Posterior cingulate gyrus (tissue), 11 donors: ENCODE data around the gene GFM2.
"Not testable (repeated sequence)": the region's sequence is repeated elsewhere in the genome, so short reads cannot be mapped to it uniquely, and the experiment has no call there.

Experiments used
- DNase-seq, 10 donors: peaks; one replicate each; pipeline versions ENCODE4 v3.0.0 to v3.0.0-alpha.2; 2020 to 2021; ENCODE audit warnings: mixed read lengths in 3 of 10
- intact Hi-C: fragments of 100-400 bp; cut with DNase I; formaldehyde crosslinking; loops from one replicate; pipeline ENCODE4 v1.15.1; 2023

Gene GFM2

DNA sequence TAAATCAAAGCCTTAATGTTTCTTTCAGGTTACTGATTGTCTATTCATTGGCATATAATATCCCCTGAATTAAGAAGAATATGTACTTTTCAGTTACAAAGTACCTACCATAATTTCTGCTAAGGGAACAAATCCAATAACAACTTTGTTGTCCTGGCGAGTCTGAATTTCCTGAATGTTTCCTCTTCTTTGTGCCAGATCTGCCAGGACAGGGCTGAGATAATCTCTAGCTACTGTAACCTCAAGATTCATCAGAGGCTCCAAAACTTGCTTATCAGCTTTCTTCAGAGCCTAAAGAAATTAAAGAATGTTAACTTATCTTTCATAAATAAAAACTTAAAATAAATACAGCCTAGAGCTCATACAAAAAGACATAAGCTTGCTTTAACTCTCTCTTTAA is 44.6 kb downstream of the GFM2 start:
- intact Hi-C loops: no loop called here
- no peak for DNase-seq

DNA sequence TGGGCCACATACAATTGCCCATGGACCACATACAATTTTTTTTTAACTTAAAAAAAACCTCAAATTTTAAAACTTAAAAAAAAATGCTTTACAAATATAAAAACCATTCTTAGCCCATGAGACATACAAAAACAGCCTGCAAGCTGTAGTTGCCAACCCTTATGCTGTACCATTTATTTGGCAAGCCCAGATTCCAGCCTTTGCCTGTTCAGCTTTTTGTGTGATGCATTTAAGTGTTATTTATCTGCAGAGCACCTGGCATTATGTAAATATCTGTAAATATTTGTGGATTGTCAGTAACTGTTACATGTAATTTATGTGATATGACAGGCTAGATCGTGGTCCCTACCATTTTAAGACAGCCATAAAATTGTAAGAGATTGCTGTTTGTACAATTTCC is 49.3 kb downstream of the GFM2 start:
- no peak for DNase-seq
- intact Hi-C loops: no loop called here

DNA sequence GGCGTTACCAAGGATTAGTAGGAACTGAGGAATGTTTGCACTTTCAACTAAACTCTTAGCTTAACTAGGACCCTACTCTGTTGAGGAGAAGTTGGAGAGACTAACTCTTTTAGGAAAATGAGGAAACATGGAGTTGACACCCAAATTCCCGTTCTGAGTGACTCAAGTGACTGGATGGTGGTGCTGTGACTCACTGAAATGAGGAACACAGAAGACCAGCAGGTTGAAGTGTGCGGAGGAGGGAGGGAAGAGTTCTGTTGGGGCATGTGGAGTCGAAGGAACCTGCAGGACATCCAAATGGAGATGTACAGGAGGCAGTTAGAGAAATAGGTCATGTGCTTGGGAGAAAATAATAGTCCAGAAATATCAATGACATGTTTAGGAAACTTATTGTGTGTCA is 73.7 kb downstream of the GFM2 start:
- intact Hi-C loops: no loop called here
- no peak for DNase-seq

DNA sequence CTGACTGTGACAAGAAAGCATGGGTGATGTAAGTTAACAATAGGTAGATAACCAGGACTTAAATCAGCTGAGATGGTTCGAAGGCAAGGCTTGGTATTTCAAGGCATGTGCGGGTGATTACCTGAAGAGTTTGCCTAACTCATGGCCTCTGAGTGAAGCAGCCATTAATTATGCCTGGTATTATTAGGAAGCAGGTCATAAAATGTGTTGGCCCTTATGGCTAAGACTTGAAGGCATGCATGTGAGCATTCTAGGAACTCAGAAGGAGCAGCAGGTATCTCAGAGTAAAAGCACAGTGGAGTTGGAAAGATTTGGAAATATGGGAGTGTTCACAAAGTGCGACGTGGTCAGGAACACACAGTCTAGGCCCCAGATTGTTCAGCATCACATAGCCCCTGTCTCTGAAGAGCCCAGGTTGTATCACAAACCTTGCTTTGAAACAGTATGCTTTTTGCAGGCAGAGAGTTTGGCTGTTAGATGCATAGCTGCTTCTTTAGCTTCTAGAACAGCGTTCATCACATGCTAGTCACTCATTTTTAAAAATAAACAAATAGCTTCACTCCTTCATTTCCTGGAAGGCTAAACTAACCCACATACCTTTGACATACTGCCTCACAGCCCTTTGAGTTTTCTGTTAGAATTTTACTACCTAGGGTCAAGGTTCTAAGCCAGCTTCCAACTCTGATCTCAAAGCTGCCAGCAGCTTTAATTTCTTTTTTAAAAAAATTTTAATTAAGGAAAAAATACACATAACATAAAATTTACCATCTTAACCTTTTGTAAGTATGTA is 79.8 kb downstream of the GFM2 start:
- no peak for DNase-seq
- intact Hi-C loops: loop anchor here (5.0 kb wide), 1 partner anchor 80 kb away; the partner anchor contains the start of genes GFM2 and NSA2

DNA sequence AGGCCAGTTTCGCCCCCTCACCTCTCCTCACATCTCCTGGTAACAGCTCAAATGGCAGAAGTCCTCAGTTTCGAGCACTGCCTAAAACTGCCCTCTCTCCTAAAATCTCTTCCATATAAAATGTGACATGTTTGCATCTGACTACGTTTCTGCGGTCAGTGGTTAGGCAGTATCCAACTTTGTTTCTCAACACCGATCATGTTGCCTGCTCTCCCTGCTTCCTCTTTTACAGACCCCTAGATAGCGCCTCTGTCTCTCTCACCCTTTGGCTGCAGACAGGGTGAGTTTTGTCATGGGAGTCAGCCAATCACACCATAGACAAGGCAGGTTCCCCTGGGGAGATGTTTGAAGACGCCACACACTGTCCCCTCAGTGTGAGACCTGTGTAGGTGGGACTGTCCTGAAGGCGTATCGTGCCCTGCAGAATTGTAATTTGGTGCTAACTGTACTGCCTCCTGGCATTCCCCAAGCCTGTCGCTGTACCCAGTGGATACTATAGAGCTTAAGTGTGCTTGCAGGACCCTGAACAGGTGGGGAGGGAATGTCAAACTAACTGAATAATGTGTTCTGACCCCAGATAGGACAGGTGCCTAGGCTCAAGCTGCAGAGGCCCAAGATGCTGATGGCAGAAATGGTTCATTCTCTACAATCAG is 80.8 kb downstream of the GFM2 start:
- DNase-seq: no peak
- intact Hi-C loops: loop anchor here (5.0 kb wide), 1 partner anchor 81 kb away; the partner anchor contains the start of genes GFM2 and NSA2

DNA sequence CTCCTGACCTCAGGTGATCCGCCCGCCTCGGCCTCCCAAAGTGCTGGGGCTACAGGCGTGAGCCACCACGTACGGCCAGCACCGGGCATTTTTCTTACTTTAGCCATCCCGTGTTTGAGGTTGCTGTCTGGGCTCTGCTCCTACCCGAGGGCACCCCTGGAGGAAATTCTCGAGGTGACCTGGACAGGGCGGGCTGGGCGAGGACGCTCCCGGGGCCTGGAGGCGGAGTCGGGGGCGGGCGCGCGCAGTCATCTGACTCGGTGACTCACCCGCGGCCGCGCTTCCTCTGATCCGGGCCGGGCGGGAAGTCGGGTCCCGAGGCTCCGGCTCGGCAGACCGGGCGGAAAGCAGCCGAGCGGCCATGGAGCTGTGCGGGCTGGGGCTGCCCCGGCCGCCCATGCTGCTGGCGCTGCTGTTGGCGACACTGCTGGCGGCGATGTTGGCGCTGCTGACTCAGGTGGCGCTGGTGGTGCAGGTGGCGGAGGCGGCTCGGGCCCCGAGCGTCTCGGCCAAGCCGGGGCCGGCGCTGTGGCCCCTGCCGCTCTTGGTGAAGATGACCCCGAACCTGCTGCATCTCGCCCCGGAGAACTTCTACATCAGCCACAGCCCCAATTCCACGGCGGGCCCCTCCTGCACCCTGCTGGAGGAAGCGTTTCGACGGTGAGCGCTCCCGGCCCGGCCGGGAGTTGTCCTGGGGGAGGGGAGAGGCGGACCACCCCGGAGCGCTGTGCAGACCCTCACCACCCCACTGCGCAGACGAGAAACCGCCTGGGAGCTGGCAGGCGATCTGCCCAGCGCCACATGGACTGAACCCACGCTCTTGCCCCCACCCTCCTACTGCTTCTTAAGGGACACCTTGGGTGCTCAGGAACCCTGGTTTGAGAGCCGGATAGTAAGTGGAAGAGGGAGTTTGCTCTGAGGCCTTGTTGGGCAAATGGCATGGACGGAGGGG is 81.7 kb downstream of the GFM2 start, which contains the start of gene HEXB:
Gene HEXB (plus strand): TSS at position 334 of the 952 bp plus-strand sequence. CDS start 28 bp downstream, at position 362.
- DNase-seq: peak; percentile 74 to 98 (median 86)

DNA sequence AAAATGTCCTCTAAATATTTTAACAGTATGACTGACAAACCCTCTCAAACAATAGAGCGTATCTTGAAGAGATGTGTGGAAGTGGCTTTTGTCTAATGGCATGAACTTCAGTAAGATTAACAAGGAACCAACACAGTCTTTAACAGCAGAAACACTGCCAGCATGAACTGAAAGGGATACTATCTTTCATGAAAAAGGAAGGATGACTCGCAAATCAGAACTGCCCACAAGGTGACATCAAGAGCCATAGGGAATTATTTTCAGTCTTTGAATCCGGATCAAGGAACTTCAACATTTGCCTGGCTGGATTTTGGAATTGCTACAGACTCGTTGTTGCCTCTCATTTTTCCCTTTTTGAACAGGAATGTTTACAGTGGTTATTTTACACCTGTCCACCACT is 87.0 kb downstream of the GFM2 start:
- intact Hi-C loops: loop anchor here (1.0 kb wide), 1 partner anchor 9 kb away; no protein-coding TSS in a partner anchor
- no peak for DNase-seq

More for the DNA sequence above, 81.7 kb downstream of the GFM2 start, which contains the start of gene HEXB:
- intact Hi-C loops: loop anchor here (5.0 kb wide), 1 partner anchor 82 kb away; the partner anchor contains the start of genes GFM2 and NSA2

DNA sequence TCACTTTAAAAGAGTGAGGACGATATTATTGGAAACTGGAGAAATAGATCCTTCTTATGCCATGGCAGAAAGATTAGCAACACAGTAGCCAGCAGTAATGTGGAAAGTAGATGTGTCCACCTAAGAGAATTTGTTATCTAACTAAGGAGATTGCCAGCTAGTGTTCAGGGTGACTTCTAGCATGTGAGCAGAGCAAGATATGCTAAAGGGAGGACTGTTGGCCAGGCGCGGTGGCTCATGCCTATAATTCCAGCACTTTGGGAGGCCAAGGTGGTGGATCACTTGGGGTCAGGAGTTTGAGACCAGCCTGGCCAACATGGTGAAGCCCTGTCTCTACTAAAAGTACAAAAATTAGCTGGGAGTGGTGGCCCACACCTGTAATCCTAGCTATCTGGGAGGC is 87.6 kb downstream of the GFM2 start:
- not testable (repeated sequence) for DNase-seq
- intact Hi-C loops: loop anchor here (1.0 kb wide), 1 partner anchor 10 kb away; no protein-coding TSS in a partner anchor

DNA sequence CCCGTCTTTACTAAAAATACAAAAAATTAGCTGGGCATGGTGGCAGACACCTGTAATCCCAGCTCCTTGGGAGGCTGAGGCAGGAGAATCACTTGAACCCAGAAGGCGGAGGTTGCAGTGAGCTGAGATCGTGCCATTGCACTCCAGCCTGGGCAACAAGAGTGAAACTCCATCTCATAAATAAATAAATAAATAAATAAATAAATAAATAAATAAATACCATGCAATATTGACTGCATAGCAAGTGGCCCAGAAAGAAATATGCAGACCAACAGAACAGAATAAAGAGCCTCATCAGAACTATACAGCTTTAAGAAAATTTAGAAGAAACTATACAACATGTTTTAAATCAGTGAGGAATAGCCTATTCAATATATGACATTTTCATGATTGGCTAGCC is 88.8 kb downstream of the GFM2 start:
- DNase-seq, intact Hi-C loops: not testable (repeated sequence)

DNA sequence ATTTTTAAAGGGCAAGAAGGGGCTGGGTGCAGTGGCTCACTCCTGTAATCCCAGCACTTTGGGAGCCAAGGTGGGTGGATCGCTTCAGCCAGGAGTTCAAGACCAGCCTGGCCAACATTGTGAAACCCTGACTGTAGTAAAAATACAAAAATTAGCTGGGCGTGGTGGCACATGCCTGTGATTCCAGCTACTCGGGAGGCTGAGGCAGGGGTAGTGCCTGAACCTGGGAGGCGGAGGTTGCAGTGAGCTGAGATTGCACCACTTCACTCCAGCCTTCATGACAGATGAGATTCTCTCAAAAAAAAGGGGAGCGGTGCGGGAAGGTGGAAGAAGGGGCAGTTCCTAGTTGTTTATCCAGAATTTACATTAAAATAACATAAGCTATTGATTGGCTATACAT is 90.5 kb downstream of the GFM2 start:
- DNase-seq, intact Hi-C loops: not testable (repeated sequence)

DNA sequence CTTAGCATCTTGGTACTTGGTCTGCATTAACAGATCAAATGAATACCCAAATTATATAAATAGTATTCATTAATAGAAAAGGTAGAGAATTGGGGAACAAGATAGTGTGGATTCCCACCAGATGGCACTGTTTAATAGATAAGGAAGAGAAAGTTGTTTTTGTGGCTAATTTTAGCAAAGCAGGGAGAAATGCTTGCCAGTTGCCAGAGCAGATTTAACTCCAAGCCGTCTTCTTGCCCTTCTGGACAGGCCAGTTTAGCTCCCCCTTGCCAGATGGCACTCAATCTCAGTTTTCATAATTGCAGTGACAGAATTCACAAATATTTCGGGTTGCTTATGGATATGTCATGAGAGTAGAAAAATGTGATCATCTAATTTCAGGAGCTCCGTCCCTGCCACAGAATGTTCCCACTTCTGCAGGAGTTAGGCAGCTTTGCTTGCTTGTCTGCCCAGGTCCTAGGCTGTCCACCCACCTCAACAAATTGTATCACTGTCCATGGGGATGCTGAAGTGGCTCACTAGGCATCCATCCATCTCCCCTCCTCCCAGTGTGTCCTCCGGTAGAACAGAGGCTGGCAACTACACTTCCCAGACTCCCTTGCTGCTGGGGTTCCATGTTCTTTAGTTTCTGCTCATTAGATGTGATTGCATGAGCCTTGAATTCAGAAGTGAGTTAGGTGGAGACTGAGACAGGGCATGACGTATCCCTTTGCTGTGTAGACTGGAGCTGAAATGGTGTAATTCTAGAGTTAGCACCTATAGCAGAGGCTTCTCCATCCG is 93.7 kb downstream of the GFM2 start:
- intact Hi-C loops: loop anchor here (1.0 kb wide), 1 partner anchor 246 kb away; no protein-coding TSS in a partner anchor
- DNase-seq: peak in 7 of 10 donors; percentile 19 to 91 (median 52)

DNA sequence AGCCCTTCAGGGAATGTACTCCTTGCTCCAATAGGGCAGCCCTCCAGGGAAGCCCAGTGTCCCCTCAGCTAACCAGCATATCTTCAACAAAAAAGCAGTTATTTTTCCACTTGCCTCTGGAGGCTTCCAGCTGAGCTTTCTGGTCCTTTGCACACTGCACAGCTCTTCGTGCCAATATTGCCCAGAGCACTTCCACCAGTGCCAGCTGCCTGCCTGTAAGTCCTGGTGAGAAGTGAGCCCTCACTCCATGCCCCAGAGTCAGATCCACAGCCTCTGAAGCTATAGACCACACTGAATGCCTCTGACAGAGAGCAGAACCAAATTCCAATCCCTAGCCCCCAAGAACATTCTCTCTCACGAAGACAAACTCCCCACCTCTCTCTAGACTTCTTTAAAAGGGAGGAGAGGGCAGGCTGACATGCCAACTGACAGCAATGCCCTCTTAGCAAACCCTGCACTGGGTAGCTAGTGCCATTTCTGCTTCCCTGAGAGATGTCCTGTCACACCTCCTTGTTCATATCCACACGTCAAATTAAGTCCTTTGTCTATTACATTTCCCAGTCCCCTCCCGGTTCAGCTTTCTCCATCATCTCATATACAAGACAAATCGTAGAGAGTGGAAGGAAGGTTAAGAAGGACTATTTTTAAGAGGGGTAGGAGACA is 94.6 kb downstream of the GFM2 start:
- intact Hi-C loops: no loop called here
- no peak for DNase-seq
